CD14-positive monocyte (primary cell): ENCODE data around the gene DIAPH1. TPM values are rescaled to one million over a fixed set of nuclear protein-coding genes. Genes with fewer than 3 reads are reported as not detected.

ENCODE experiments used
- DNase-seq, 3 donors: peaks; one replicate each; pipeline ENCODE4 v3.0.0-alpha.2; 2011 to 2022
- H2AFZ ChIP-seq: 2 replicates; pipeline ENCODE4 v1.6.0; 2012; ENCODE audit warnings: mild to moderate bottlenecking, low read depth, low read length, inconsistent platforms; ENCODE audit not compliant: insufficient read depth, poor library complexity, severe bottlenecking
- H3K27ac ChIP-seq, 2 donors: 1 replicate in 1 of 2; 2 replicates in 1 of 2; pipeline ENCODE4 v1.5.1; 2012 to 2013; ENCODE audit warnings: low read length in 2 of 2, control low read depth in 1 of 2, inconsistent platforms in 1 of 2, low read depth in 1 of 2, mild to moderate bottlenecking in 1 of 2
- H3K27me3 ChIP-seq, 2 donors: one replicate each; pipeline versions ENCODE4 v1.6.0 to v1.6.1; 2011 to 2013; ENCODE audit warnings: low read length in 2 of 2; ENCODE audit not compliant: control insufficient read depth in 2 of 2, insufficient read depth in 2 of 2
- H3K36me3 ChIP-seq, 2 donors: replicated peaks in 1 of 2; 1 replicate in 1 of 2; 2 replicates in 1 of 2; pipeline versions ENCODE4 v1.5.1 to v1.6.1; 2012 to 2013; ENCODE audit warnings: low read length in 2 of 2, control low read depth in 1 of 2, inconsistent platforms in 1 of 2, mild to moderate bottlenecking in 1 of 2; ENCODE audit not compliant: insufficient read depth in 2 of 2, control insufficient read depth in 1 of 2
- H3K4me1 ChIP-seq, 2 donors: 1 replicate in 1 of 2; 2 replicates in 1 of 2; pipeline versions ENCODE4 v1.5.1 to v1.6.1; 2012 to 2013; ENCODE audit warnings: low read length in 2 of 2, control low read depth in 1 of 2, inconsistent platforms in 1 of 2, mild to moderate bottlenecking in 1 of 2, moderate library complexity in 1 of 2; ENCODE audit not compliant: insufficient read depth in 2 of 2, control insufficient read depth in 1 of 2
- H3K4me2 ChIP-seq: replicated peaks from 2 replicates; pipeline ENCODE3; 2012; ENCODE audit warnings: low read length, moderate library complexity, mild to moderate bottlenecking; ENCODE audit not compliant: poor library complexity, severe bottlenecking; ENCODE audit errors: extremely low read depth
- H3K4me3 ChIP-seq, 3 experiments: fragments of 200-600 bp in 1 of 3; sonication (generic) in 1 of 3; replicated peaks in 1 of 3; 1 replicate in 2 of 3; 2 replicates in 1 of 3; pipeline ENCODE4 v1.5.1; 2011 to 2013; ENCODE audit warnings: low read length in 3 of 3, mild to moderate bottlenecking in 3 of 3, control low read depth in 2 of 3, low read depth in 2 of 3, inconsistent platforms in 1 of 3, moderate library complexity in 1 of 3
- H3K79me2 ChIP-seq: 2 replicates; pipeline ENCODE4 v1.6.0; 2012; ENCODE audit warnings: mild to moderate bottlenecking, control low read depth, inconsistent platforms, low read length, moderate library complexity; ENCODE audit not compliant: insufficient read depth
- H3K9ac ChIP-seq: 2 replicates; pipeline ENCODE4 v1.6.0; 2017; ENCODE audit warnings: low read length, mild to moderate bottlenecking; ENCODE audit not compliant: insufficient read depth, poor library complexity, severe bottlenecking
- H3K9me3 ChIP-seq, 2 donors: replicated peaks in 1 of 2; 1 replicate in 1 of 2; 2 replicates in 1 of 2; pipeline versions ENCODE4 v1.5.1 to v1.6.1; 2012 to 2013; ENCODE audit warnings: low read length in 2 of 2, control low read depth in 1 of 2; ENCODE audit not compliant: control insufficient read depth in 1 of 2, insufficient read depth in 1 of 2
- H4K20me1 ChIP-seq: 2 replicates; pipeline ENCODE4 v1.6.0; 2012; ENCODE audit warnings: mild to moderate bottlenecking, low read length, control low read depth, moderate library complexity; ENCODE audit not compliant: insufficient read depth
- H3K27ac Mint-ChIP-seq, 7 donors: one replicate each; pipeline ENCODE4 v1.8.0; 2020; ENCODE audit warnings: mild to moderate bottlenecking in 7 of 7, mixed read lengths in 7 of 7, moderate library complexity in 6 of 7, inconsistent platforms in 2 of 7
- H3K27me3 Mint-ChIP-seq, 3 donors: one replicate each; pipeline ENCODE4 v1.8.0; 2021 to 2022; ENCODE audit warnings: low read depth in 3 of 3, mild to moderate bottlenecking in 3 of 3, mixed read lengths in 3 of 3, moderate library complexity in 3 of 3, inconsistent platforms in 1 of 3
- H3K36me3 Mint-ChIP-seq, 2 donors: one replicate each; pipeline ENCODE4 v1.8.0; 2020; ENCODE audit warnings: mixed read lengths in 2 of 2, inconsistent platforms in 1 of 2, mild to moderate bottlenecking in 1 of 2
- H3K4me1 Mint-ChIP-seq: one replicate; pipeline ENCODE4 v1.8.0; 2020; ENCODE audit warnings: mild to moderate bottlenecking, mixed read lengths
- H3K4me3 Mint-ChIP-seq, 2 donors: one replicate each; pipeline ENCODE4 v1.8.0; 2020; ENCODE audit warnings: mild to moderate bottlenecking in 2 of 2, mixed read lengths in 2 of 2, moderate library complexity in 1 of 2
- H3K9me3 Mint-ChIP-seq, 7 donors: one replicate each; pipeline ENCODE4 v1.8.0; 2020 to 2022; ENCODE audit warnings: mixed read lengths in 7 of 7, mild to moderate bottlenecking in 6 of 7, moderate library complexity in 6 of 7, inconsistent platforms in 2 of 7
- WGBS: methylation state at CpG from one replicate; pipeline ENCODE4 v1.1.5; 2013; ENCODE audit warnings: missing lambda C conversion rate; ENCODE audit not compliant: insufficient coverage; 5-methylcytosine and 5-hydroxymethylcytosine counted together
- intact Hi-C, 2 donors: fragments of 100-400 bp; cut with micrococcal nuclease; formaldehyde crosslinking; loops; one replicate each; pipeline versions ENCODE4 v1.15.0 to v1.15.1; 2023
- polyA plus RNA-seq, 3 donors: library from polyadenylated mRNA; depleted of rRNA in 1 of 3; unstranded in 2 of 3; stranded (reverse) in 1 of 3; fragments of 300-500 nt in 2 of 3; fragments of >200 nt in 1 of 3; fragmentation: Illumina TruSeq in 2 of 3; gene quantifications; 1 replicate in 2 of 3; 2 replicates in 1 of 3; pipeline ENCODE4 v1.2.3, GENCODE V29; 2012 to 2021
- TF ChIP-seq, protein P1 (sequence below): fragments of 200-600 bp; IDR thresholded peaks from one replicate; pipeline ENCODE4 v1.8.0; 2022; ENCODE audit warnings: antibody characterized with exemption, mild to moderate bottlenecking

DIAPH1 gene
- polyA plus RNA-seq, 3 donors = 60.2 to 140 (median 98.6) TPM

DNA sequence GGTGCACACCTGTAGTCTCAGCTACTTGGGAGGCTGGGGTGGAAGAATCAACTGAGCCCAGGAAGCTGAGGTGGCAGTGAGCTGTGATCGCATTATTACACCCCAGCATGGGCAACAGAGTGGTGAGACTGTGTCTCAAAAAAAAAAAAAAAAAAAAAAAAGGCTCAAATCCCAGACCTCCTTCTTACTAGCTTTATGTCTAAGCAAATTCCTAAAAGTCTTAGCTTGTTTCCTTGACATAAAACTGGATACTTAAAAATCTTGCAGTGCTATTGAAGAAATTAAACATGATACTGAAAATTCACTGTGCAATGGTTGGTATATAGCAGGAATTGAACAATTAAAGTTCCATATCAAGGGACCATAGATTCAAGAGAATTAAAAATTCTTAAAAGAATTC is 84.9 kb downstream of the DIAPH1 start:
- H3K27me3 ChIP-seq = no peaks in the 10 kb centered on the region

DNA sequence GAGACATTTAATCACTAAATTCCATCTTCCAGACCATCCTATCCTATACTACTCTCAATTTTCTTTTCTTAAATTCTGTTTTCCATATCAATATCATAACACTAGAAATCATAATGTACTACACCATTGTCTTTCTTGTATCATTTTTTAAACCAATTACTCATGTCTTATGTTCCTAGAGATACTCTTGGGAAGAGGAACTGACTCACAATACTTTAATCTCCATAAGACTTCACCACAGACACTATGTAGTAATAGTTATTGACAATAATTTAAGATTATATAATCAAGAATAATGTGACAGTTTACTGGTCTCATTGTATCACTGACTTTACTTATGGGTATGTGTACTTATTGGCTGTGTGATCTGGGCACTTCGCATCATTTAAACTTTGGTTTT is 86.1 kb downstream of the DIAPH1 start:
- Mint-ChIP-seq H3K4me3 (no peak overlapping the region), H3K36me3 (peaks cover 26 to 42% of the 10 kb centered on the region in 2 donors), H3K27me3 (no peaks in the 10 kb centered on the region), H3K4me1 (no peaks in the 10 kb centered on the region), H3K9me3 (no peaks in the 10 kb centered on the region), H3K27ac (no peak overlapping the region)
- Histone ChIP-seq H3K9me3 (no peaks in the 10 kb centered on the region), H2AFZ (no peak overlapping the region), H3K4me2 (no peak overlapping the region), H3K79me2 (peaks cover 10% of the 10 kb centered on the region), H3K4me3 (no peak overlapping the region), H3K9ac (no peak overlapping the region), H3K27ac (no peak overlapping the region), H4K20me1 (peaks cover 91% of the 10 kb centered on the region), H3K27me3 (no peaks in the 10 kb centered on the region), H3K36me3 (peaks cover 82 to 93% of the 10 kb centered on the region in 2 donors), H3K4me1 (no peaks in the 10 kb centered on the region)
- WGBS = no CpG with 5 or more reads among the region's 1 CpG
- TF ChIP-seq, protein P1, sequence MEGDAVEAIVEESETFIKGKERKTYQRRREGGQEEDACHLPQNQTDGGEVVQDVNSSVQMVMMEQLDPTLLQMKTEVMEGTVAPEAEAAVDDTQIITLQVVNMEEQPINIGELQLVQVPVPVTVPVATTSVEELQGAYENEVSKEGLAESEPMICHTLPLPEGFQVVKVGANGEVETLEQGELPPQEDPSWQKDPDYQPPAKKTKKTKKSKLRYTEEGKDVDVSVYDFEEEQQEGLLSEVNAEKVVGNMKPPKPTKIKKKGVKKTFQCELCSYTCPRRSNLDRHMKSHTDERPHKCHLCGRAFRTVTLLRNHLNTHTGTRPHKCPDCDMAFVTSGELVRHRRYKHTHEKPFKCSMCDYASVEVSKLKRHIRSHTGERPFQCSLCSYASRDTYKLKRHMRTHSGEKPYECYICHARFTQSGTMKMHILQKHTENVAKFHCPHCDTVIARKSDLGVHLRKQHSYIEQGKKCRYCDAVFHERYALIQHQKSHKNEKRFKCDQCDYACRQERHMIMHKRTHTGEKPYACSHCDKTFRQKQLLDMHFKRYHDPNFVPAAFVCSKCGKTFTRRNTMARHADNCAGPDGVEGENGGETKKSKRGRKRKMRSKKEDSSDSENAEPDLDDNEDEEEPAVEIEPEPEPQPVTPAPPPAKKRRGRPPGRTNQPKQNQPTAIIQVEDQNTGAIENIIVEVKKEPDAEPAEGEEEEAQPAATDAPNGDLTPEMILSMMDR = no peak
- no peak for DNase-seq
- intact Hi-C loops = no loop called here

More for the DNA sequence above, 84.9 kb downstream of the DIAPH1 start:
- no peak overlapping the region for H3K4me3 Mint-ChIP-seq
- peaks cover 89% of the 10 kb centered on the region for H4K20me1 ChIP-seq
- no peak overlapping the region for H3K9ac ChIP-seq
- H3K4me2 ChIP-seq = no peak overlapping the region
- no peak for DNase-seq
- no peak overlapping the region for H3K27ac ChIP-seq
- peaks cover 77 to 88% of the 10 kb centered on the region in 2 donors for H3K36me3 ChIP-seq
- no peaks in the 10 kb centered on the region for H3K27me3 Mint-ChIP-seq
- no peaks in the 10 kb centered on the region for H3K4me1 ChIP-seq
- no peaks in the 10 kb centered on the region for H3K9me3 ChIP-seq
- no peak overlapping the region for H2AFZ ChIP-seq
- no CpG with 5 or more reads among the region's 1 CpG for WGBS
- no peak overlapping the region for H3K4me3 ChIP-seq
- H3K9me3 Mint-ChIP-seq = no peaks in the 10 kb centered on the region
- H3K4me1 Mint-ChIP-seq = no peaks in the 10 kb centered on the region
- H3K36me3 Mint-ChIP-seq = peaks cover 26 to 50% of the 10 kb centered on the region in 2 donors
- intact Hi-C loops = no loop called here
- TF ChIP-seq, protein P1 = no peak
- no peak overlapping the region for H3K27ac Mint-ChIP-seq
- peaks cover 10% of the 10 kb centered on the region for H3K79me2 ChIP-seq
